HuH-7 (cell line): ENCODE data around the gene SH3GLB2.
"Not testable (repeated sequence)": the region's sequence is repeated elsewhere in the genome, so short reads cannot be mapped to it uniquely, and the experiment has no call there.

Source experiments
- DNase-seq: peaks from one replicate; pipeline ENCODE4 v3.0.0; 2011; ENCODE audit warnings: low spot score

Gene SH3GLB2

GRCh38 chr9:129014608-129015007 lies 13.5 kb downstream of the SH3GLB2 start:
- DNase-seq, result no peak

- DNase-seq, result no peak
Observed at GRCh38 chr9:129014124-129014523, 14.0 kb downstream of the SH3GLB2 start.

DNA sequence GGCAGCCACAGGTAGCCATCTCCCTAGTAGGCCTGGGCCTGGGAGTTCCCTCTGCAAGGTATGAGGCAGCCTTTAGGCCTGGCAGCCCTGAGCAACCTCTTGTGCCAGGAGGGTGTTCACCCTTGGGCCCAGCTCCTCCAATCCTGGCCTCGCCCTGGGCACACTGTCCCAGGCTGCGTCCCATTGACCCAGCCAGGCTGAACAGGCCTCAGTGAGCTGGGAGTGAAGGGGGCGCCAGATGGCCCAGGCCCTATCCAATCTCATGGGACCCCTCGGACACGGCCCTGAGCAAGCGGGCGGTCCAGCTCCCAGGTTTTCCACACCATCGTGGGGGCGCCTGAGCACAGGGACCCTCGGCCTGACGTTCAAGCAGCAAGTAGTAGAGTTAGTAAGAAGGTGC lies 14.5 kb downstream of the SH3GLB2 start:
- no peak for DNase-seq

DNA sequence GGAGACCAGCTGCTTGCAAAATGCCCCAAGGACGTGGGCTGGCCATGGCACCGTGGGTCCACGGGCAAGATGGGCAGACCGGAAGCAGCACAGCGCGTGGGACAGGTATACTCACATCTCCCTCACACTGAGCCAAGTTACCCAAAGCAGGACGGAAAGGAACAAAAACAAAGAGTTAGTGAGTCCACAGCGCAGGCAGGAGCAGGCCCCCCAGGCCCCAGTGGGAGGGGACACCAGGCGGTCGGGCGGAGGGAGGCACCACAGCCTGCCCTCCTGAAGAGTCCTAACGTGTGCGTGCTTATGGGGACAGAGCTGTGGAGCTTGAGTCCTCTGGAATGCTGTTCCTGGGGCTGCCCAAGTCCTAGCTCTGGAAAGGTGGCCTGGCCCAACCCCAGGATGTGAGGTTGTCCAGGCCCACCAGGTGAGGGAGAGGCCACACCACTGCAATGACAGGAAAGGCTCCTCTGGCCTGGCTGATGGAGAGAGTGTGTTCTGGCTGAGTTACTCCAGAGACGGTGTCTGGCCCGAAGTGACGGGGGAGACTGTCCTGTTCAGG lies 15.2 kb downstream of the SH3GLB2 start:
- DNase-seq, result no peak

DNA sequence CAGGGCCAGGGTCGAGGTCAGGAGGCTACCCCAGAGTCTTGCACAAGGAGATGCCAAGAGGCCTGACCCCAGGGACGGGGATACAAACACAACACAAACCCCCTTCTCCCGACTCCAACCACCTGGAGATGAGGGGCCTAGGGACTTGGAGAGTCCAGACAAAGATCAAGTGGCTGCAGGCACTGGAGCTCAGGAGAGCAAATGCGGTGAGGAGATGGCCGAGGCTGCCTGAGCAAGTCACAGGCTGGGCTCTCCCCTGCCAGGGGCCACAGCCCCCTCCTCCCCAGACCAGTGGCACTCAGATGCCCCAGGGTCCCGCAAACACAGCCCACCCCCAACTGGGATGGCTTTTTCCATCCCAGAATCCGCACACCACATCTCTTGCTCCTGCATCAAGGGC lies 15.8 kb downstream of the SH3GLB2 start:
- DNase-seq, result no peak

DNA sequence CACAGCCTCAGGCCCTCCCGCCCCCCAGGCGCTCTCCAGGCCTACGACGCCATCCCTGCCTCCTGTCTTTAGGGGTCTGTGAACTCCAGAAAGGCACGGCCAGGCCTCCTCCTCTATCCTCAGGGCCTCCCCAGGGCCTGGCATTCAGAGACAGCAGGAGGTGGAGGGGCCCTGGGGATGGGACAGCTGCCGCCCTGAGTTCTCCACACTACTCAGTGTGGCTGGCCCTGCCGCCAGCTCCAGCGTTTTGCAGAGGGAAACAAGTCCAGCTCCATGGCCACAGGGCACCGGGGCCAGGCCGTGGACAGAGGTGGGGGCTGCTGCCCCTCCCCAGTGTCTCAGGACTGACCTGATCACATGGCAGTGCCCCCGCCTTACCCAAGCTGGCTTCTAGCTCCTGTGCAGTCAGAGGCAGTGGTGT lies 16.4 kb downstream of the SH3GLB2 start:
- DNase-seq, result no peak

DNA sequence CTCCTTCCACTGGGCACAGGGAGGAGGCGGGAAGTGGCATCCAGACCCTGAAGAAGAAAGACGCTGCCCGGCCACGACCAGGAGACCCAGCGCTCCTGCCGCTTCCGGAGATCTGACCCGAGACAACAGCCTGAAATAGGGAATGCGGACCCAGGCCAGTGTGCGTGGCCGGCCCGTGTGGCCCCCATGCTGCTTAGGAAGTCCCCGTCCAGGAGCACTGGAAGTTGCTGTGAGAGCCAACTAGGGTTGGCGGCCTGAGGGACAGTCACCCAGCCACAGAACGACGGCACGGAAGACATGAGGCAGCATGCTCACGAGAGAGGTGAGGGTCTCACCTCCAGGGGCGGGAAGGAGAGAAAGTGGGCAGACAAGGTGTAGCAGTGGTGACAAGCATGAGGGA lies 17.0 kb downstream of the SH3GLB2 start:
- no peak for DNase-seq

- no peak for DNase-seq
Observed at GRCh38 chr9:129010267-129010975, 17.7 kb downstream of the SH3GLB2 start.

DNA sequence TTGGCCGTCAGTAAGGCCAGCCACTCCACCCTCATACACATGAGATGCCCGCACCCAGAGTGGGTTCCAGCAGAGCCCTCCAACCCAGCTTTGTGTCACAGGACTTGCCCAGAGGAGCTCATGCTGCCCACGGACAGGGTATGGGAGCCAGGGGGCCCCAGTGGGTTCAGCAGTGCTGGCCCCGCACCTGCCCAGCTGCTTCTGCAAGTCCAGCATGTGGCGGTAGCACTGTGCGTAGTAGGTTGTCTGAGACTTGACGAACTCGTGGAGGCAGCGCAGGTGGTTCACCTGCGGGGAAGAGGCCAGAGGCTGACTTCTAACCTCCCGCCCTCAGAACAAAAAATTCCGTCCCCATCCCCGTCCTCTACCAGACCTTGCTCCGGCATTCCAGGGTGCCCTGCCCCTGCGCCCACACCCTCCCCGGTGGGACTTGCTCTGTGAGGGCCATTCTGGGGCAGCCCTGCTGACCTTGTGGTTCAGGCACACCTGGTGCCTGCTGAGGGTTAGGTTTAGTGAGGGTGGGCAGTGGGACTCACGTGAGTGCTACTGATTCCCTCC lies 18.5 kb downstream of the SH3GLB2 start:
- DNase-seq, result no peak

DNA sequence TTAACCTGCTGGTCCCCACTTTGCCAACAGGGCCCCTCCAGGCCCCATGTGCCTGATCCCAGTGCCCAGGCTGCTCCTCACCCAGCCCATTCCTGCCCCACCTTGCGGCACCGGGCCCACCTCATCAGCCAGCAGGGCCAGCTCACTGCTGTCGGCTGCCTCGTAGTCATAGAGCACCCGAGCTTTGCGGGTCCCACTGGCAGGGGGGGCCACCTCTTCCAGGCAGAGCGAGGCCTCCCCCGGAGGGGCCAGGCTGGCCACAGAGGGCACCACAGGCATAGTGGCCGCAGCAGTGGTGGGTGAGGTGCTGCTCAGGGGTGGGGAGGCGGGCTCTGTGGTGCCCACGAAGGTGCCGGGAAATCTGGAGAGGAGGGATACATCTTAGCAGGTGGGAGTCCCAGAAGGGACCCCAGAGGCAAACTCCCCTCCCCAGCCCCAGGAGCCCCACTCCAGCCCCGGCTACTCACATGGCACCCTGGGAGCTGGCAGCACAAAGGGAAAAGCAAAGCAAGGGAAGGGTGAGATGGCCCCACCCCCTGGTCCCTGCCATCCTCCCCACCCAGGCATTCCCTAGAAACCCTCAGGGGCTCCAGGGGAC lies 19.0 kb downstream of the SH3GLB2 start:
- no peak for DNase-seq

GRCh38 chr9:129008469-129008965 lies 19.6 kb downstream of the SH3GLB2 start:
- DNase-seq, result no peak

DNA sequence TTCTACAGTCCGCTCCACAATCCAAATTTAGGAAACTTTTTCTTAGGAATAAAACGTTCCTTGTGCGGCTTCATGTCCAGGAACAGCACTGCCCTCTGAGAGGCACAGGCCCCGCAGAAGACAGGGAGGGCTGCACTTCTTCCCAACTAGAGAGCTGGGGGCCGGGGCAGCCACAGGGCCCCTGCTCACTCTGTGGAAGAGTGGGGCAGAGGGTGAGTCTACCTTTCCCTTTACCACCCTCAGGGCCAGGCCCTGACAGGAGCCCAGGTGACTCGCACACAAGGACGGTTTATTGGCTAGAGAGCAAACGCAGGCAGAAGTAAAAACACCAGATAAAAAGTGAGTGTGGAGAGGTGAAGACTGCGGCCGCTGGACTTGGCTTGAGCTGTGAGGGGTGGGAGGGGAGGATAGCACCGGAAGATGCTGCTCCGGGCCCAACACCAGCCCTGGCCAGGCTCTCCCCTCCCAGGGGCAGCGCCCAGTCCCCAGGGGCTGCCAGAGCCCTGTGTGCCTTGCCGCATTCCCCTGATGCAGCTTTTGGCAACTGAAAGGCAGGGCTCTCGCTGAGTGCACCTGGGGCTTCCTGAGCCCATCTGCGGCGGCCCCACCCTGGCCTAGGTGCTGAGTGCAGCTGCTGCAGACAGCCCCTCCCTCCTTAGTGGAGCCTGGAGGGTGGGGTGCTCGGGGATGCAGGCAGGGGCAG lies 20.2 kb downstream of the SH3GLB2 start:
- DNase-seq, result no peak

DNA sequence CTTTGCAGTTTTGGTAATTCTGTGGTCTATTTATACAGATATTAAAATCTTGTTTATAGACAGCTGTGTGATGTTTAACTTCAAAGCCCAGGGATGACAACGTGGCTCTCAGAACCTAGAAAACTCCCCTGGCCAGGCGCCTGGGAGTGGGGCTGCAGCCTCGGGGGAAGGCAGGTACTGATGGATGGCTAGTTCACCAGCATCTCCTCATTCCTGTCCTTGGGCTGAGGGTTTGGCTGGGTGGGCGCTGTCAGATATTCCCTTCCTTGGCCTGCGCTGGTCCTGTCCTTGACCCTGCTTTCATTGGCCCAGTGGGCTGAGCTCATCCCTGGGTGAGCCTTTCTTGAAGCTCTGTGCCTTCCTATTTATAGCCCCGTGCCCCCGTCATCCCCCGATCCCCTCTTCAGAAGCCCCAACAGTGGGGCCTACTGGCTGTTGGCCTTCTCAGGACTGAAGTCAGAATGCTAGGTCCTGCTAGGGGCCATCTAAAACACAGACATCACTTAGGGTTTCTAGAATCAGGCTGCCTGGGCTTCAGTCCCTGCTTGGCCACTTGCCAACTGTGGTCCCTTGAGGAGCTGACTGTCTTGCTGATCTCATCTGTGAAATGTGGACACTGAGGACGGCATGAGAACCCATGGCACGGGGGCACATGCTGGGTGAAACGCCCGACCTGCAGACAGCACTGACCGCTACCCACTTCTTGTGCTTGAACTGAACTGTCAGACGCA lies 20.9 kb downstream of the SH3GLB2 start:
- DNase-seq, result no peak

DNA sequence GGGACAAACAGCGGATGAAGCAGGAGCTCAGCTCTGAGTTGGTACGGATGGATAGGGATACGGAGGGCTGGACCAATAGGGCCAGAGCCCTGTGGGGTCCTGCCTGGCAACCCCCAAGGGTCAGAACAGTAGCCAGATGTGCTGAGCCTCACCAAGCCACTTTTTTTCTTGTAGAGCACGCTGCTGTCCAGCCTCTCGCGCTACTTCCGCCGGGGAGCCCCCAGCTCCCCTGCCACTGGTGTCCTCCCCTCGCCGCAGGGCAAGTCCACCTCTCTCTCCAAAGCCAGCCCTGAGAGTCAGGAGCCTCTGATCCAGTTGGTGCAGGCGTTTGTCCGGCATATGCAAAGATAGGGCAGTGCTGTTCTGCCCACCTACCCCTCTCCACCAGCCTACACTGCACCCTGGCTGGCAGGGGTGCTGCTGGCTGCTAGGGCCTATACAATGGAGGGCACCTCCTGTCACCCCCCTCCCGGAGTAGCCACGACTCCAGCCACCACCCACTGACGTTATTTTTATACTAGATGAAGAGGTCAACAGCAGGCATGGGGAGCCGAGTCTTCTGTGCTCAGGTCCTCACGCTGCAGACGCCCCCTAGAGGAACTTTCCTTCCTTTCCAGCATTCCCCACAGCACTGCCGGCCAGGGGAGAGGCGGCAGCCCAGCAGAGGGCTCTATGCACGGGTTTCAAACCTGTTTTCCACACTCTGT lies 21.6 kb downstream of the SH3GLB2 start:
- DNase-seq, result peak; percentile 96

GRCh38 chr9:129005336-129005997 lies 22.7 kb downstream of the SH3GLB2 start:
- DNase-seq, result no peak

- DNase-seq, result not testable (repeated sequence)
Observed at GRCh38 chr9:129004173-129004572, 24.0 kb downstream of the SH3GLB2 start.

DNA sequence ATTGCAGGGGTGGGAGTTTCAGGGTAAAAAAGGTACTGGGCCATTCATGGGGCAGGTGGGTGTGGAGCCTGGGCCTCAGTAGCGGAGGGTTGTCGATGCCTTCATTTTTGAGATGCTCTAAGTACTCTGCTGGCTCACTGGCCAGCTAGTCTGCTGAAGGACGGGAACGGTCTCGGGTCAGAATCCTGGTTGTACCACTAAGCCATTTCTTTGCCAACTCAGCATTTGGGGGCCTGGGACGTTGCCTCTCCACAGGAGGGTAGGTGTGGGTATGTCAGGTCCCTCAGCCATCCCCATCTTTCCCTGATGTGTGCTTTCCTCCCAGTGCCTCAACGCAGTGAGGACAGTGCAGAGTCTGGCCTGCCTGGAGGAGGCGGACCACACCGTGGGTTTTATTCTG lies 25.1 kb downstream of the SH3GLB2 start:
- DNase-seq, result no peak

GRCh38 chr9:129001504-129002325 lies 26.4 kb downstream of the SH3GLB2 start:
- DNase-seq, result no peak

- DNase-seq, result no peak
Observed at GRCh38 chr9:128999581-129000206, 28.4 kb downstream of the SH3GLB2 start.
